ENCODE measurements around the gene LSM14A.
A peak's percentile ranks its signal among the peaks of the same experiment; 100 is the strongest.
"Not testable (repeated sequence)": the region's sequence is repeated elsewhere in the genome, so short reads cannot be mapped to it uniquely, and the experiment has no call there.

Gene LSM14A

GRCh38 chr19:34232566-34233481, 60.5 kb downstream of the LSM14A start:
- DNase-seq = peak in 9 of 14 donors; percentile 9 to 67 (median 31)

GRCh38 chr19:34235425-34235940, 63.2 kb downstream of the LSM14A start:
- DNase-seq = no peak

- DNase-seq = no peak
Measured at GRCh38 chr19:34236035-34236987, 64.0 kb downstream of the LSM14A start.

- no peak for DNase-seq
Measured at GRCh38 chr19:34237283-34237682, 65.0 kb downstream of the LSM14A start.

GRCh38 chr19:34237939-34238338, 65.6 kb downstream of the LSM14A start:
- DNase-seq = no peak

- DNase-seq = no peak
Measured at GRCh38 chr19:34241513-34242337, 69.4 kb downstream of the LSM14A start.

- not testable (repeated sequence) for DNase-seq
Measured at GRCh38 chr19:34243138-34243875, 71.0 kb downstream of the LSM14A start.

GRCh38 chr19:34243876-34244578, 71.7 kb downstream of the LSM14A start:
- DNase-seq = no peak

- DNase-seq = no peak
Measured at GRCh38 chr19:34244611-34245299, 72.5 kb downstream of the LSM14A start.

GRCh38 chr19:34246340-34246739, 74.0 kb downstream of the LSM14A start:
- no peak for DNase-seq

GRCh38 chr19:34248941-34249340, 76.6 kb downstream of the LSM14A start:
- DNase-seq = no peak

GRCh38 chr19:34253167-34253566, 80.9 kb downstream of the LSM14A start:
- not testable (repeated sequence) for DNase-seq

GRCh38 chr19:34253681-34254045, 81.4 kb downstream of the LSM14A start:
- DNase-seq = not testable (repeated sequence)

- DNase-seq = peak; percentile 18 to 88 (median 71)
Measured at GRCh38 chr19:34254046-34254697, 81.9 kb downstream of the LSM14A start, which contains the start of gene GARRE1. Gene GARRE1, plus strand, starts transcription at chr19:34254554. Its CDS starts 45,920 bp downstream, at chr19:34300474.

- DNase-seq = peak in 7 of 14 donors; percentile 37 to 86 (median 61)
Measured at GRCh38 chr19:34254698-34255432, 82.6 kb downstream of the LSM14A start.

- no peak for DNase-seq
Measured at GRCh38 chr19:34255546-34255945, 83.2 kb downstream of the LSM14A start.

GRCh38 chr19:34256835-34257558, 84.7 kb downstream of the LSM14A start:
- no peak for DNase-seq

GRCh38 chr19:34257559-34257924, 85.2 kb downstream of the LSM14A start:
- DNase-seq = no peak

Measured in C1 segment of cervical spinal cord (tissue), 14 donors.